ENCODE measurements around the gene FAM181A.

GRCh38 chr14:93937519-93937918 lies 10.4 kb downstream of the FAM181A start:
- TF ChIP-seq CTCF (IDR thresholded peaks at IDR 0.05; ENCODE audit: insufficient read depth, low read length, poor library complexity, severe bottlenecking) = no peak
- no peak for TF ChIP-seq EZH2phosphoT487 (conservative IDR thresholded peaks at IDR 0.05; ENCODE audit: low read length)
